H54 (cell line): ENCODE results near the gene LRP8.

Experiments used
- DNase-seq: peaks from one replicate; pipeline ENCODE4 v3.0.0; 2011; ENCODE audit warnings: low spot score, mixed read lengths; ENCODE audit not compliant: insufficient read length
- FAIRE-seq: peaks from 3 replicates; lab custom pipeline; 2011; peaks lifted over from hg19 to GRCh38; lab: Jason Lieb, UNC
- POLR2A ChIP-seq: IDR thresholded peaks from 2 replicates; pipeline ENCODE4 v1.6.1; 2011; ENCODE audit warnings: low read depth, mild to moderate bottlenecking, low read length

The LRP8 gene

DNA sequence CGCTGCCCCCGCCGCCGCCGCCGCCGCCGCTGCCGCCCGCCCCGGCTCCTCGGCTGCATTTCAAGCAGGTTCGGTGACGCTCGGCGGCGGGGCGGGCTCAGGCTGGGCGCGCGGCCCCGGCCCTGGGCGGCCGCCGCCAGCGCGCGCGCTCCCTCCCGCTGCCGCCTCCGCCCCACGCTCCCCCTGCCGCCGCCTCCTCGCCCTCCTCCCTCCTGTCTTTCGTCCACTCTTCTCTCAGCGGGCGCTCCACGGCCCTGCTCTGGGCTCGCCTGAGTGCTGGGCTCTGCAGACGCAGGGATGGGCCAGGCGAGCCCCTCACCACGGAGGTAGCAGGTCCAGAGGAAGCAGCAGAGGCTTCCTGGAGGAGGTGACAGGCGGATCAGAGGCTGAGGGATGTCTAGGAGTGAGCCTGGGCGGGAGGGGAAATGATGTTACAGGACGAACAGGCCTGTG, at the start of gene LRP8:
TSS of gene LRP8 (minus strand) at position 62 of the 453 bp plus-strand sequence. CDS start 158 bp downstream, outside the sequence.
- TF ChIP-seq POLR2A: peak; percentile 55
- DNase-seq (peak; percentile 83), FAIRE-seq (no peak)

DNA sequence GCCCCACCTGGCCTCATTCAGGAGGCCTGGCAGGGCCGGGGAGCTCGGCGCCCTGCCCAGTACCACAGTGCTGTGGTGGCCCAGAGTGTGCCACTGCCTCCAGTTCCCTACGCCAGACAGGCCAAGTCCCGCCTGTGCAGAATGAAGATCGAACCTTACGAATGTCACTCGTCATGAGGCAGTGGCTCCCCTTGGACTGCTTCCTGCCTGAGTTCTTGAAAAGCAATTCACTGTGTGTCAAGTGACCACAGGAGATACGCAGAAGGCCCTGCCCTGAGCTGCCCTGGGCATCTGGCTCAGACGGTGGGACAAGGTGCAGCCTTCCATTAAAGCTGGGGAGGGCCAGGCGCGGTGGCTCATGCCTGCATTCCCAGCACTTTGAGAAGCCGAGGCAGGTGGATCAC, 49.6 kb upstream of the LRP8 start:
- TF ChIP-seq POLR2A: no peak
- no peak for DNase-seq
- no peak for FAIRE-seq

DNA sequence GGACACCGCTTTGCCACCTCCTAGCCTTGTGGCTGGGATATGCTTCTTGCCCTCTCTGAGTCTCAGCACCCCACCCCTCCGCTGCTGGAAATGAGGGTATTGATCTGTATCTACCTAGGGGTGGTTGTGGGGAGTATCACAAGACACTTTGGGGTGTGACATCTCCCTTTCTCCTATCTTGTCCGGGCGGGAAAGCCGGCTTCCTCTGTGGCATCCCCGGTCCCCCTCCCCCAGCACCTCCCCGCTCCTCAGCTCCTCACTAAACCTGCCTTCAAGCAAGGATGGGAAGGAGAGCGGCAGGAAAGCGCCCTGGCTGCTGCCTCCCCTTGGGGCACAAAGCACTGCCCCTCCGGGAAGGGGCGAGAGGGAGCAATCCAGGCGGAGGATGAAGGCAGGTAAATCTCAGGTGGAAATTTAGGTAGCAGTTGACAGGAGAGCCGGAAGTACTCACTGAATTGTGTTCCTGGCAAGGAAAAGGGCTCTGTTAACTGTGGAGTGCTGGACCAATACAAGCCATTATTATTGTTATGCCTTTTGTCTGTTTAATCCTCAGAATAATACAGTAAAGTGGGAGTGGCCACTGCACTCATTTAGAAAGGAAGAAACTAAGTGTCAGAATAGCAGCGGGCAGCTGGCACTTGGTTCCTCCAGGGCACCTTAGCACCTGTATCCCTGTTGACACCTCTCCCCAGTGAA, 49.0 kb upstream of the LRP8 start:
- FAIRE-seq (no peak), DNase-seq (no peak)

DNA sequence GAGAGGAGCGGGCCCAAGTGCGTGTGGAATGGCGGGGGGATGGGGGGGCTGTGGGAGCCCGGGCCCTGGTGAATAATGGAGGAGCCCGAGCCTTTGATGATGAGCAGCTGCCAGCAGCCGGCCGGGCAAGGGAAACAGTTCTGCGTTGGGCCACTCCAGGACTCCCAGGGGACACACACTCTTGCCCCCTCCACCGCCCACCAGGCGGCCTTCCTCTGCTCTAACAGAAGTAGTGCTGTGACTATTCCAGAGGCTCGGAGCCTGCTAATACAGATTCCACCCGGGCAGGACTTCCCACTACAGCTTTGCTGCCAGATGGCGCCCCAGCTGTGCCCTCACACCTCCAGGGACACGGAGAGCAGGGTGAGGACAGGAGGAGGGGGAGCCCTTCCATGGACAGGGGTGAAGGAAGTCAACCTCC, 48.2 kb upstream of the LRP8 start:
- no peak for DNase-seq
- TF ChIP-seq POLR2A: no peak
- FAIRE-seq: no peak

More for the DNA sequence above, 49.0 kb upstream of the LRP8 start:
- no peak for TF ChIP-seq POLR2A

DNA sequence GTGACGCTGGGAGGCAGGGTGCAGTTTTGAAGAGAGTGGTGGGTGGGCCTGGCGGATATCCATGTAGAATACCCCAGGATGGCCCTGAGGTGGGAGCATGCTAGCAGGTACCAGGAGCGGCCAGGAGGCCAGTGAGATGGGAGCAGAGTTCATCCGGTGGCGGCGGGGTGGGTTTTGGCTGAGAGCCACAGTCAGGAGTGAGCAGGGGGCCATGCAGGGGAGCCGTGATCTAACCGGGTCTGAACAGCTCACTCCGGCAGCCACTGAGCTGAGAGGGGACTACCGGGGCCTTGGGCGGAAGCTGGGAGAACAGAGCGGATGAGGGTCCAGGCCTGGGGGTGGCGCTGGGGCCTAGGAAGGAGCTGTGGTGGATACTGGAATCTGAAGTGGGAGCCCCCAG, 47.6 kb upstream of the LRP8 start:
- FAIRE-seq (no peak), DNase-seq (no peak)
- TF ChIP-seq POLR2A: no peak

DNA sequence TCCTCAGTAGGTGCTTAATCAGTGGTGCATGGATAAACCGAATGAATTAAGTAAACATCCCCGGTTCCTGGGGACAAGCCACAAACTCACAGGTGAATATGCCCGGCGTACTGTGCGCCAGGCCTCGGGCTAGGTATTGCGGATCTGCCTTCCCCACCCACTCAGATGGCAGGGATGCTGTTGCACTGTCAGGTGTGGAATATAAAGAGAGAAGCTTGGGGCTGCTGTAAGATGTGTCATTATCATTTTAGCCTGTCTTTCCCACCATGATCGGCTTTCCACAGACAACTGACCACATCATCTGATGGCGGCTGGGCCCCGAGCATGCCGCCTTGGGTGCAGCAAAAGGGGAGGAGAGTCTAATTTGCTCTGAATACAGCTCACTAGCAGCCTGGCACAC, 45.4 kb upstream of the LRP8 start:
- FAIRE-seq: no peak
- TF ChIP-seq POLR2A: no peak
- no peak for DNase-seq

DNA sequence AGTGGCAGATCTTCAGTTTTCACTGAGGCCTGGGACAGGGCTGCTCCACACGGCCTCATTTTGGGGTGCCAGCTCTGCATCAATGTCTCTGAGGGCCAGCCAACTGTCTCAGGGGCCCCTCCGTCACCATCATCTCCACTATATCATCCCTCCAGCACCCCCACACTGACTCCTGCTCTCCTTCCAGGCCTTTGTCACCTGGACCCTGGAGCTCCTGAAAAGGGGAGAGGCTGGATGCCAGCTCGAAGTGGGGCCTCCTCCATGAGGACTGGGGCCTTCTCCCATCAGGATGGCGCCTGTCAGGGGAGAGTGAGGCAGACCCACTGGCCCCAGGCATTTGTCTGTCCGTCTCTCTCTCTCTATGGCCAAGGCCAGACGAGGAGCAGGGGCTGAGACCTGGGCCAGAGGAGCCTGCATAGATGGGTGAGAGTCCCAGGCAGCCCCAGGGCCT, 44.7 kb upstream of the LRP8 start:
- TF ChIP-seq POLR2A: no peak
- no peak for DNase-seq
- FAIRE-seq: no peak

DNA sequence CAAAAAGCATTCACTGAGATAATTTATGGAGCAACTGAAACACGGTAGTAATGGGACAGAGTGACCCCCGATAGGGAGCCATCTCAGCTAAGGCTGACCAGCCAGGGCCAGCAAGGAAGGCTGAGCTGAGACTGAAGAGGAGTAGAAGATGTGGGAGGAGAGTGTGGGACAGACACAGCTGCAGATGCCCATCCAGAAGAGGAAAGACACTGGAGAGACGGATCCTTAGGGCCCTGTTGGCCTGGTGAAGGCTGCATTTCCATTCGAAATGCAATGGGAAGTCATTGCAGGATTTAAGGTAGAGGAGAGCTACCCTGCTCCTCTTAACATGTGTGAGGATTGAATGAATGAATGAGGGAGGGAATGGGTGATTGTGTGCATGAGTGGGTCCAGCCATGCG, 44.0 kb upstream of the LRP8 start:
- TF ChIP-seq POLR2A: no peak
- DNase-seq: no peak
- no peak for FAIRE-seq

DNA sequence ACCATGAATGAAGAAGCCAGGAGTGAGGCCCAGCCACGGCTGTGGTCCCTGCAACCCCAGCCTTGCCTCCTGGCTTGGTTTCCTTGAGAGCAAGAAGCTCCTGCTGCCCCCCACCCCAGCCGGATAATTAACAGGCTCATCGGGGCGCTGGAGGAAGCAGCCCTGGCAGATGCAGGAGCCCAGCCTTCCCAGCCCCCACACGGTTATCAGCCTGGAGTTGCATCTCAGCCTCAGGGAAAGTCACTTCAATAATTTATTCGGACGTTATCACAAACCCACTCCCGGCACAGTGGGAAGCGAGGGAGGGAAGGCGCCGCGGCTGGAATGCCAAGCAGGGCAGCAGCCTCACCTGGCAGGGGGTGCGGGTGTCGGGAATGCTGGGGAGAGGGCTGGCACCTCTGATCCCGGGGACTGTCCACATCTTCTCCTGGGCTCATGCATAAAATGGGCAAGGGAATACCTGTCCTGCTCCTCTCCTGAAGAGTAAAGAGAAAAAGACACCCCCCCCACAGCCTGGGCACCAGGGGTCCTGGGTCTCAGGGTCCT, 43.3 kb upstream of the LRP8 start:
- FAIRE-seq (no peak), DNase-seq (no peak)
- no peak for TF ChIP-seq POLR2A

DNA sequence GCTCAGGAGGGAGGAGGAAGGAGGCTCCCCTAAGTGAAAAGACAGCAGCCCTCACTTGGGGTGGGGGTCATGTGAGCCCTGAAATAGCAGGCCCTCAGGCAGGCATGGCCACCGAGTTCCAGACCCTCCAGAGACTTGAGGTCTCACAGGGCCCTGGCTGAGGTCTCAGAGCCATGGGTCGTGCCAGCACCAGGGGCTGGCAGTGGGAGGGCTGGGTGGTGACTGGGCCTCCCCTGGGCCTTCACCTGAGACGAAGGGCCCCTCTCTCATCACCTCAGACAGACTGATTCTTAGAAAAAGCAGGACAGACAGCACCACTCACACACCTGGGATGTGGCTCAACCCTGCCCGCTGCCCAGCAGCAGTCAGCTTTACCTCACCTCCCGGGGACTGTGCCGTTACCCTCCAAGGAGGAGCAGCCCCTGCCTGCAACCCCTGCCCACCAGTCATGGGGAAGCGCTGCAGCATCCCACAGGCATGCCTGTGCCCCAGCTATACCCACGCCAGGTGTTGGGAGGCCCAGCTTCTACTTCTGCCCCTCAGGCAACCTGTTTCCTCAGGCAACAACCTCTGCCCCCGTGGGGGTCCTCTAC, 42.6 kb upstream of the LRP8 start:
- TF ChIP-seq POLR2A: no peak
- FAIRE-seq: no peak
- no peak for DNase-seq

DNA sequence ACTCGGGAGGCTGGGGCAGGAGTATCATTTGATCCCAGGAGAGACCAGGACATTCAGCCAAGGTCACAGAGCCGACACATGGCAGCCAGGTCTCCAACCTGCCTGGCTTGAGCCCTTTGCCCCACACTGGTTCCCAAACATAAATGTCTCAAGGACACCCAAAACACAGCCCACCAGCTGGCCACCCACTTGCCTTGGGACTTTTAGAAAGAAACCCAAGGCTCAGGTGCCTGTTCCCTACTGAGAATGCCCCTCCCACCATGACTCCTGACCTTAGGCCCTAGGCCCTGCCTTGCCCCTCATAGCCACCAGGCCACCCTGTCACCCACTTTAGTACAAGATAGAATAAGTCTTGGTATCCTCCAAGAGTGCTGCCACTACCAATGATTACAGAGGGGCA, 41.9 kb upstream of the LRP8 start:
- no peak for DNase-seq
- no peak for FAIRE-seq
- no peak for TF ChIP-seq POLR2A

DNA sequence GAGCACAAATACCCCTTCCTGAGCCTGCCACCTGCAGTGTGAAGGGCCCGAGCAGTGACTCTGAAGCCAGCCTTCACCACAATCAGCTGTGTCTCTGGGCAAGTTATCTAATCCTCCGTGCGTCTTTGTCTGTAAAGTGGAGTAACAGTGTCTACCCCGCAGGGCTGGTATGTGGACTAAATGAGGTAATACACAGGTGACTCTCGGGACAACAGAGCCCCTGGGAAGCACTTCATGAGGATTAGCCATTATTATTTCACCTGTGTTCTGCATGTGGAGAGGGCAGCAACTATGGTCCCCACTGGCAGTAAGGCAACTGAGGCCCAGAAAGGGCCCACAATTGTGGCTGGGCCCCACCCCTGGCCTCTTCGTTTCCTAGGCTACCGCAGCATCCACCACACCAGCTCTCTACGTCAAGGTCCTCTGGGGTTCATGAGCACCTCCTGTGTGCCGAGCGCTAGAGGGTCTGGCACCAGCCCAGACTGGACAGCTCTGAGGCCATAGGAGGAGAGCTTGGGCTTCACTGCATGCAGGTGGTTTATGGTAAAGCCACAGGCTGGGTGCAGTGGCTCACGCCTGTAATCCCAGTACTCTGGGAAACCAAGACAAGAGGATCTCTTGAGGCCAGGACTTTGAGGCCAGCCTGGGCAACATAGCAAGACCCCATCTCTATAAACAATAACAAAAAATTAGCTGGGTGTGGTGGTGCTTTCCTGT, 41.3 kb upstream of the LRP8 start:
- TF ChIP-seq POLR2A: no peak
- DNase-seq: no peak

DNA sequence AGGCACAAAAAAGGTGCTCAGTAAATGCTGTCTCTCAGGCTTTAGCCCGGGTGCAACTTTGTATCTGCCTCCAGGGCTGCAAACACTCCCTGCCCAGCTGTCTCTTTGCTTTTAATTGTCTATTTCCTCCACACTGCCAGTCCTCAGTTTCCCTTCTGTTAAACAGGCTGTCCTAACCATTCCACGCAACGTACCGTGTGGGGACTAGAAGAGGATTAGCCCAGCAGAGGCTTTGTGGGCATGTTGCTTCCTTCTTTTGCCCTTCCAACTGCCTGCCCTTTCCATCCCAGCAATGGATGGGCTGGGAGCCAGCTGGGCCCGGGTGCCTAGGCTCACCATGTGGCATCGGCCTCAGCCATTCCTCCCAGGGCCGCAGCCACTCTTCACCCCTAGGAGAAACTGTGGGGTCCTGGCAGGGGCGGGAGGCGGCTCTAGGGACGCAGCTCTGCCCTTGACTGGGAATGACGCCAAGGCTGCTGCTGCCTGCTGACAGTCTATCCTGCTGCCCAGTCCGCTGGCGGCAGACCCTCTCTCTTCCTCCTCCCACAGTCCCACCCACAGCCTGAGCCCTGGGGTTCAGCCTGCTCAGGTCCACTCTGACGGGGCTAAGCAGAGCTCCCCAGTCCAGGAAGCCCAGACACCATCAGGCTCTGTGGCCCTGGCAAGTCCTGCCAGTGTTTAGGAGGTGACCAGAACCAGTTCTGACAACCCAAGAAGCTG, 40.6 kb upstream of the LRP8 start:
- FAIRE-seq (no peak), DNase-seq (no peak)
- no peak for TF ChIP-seq POLR2A

More for the DNA sequence above, 41.3 kb upstream of the LRP8 start:
- no peak for FAIRE-seq
